Measurements from ENCODE around the gene CYP26B1. TPM values are rescaled to one million over a fixed set of nuclear protein-coding genes. Genes with fewer than 3 reads are reported as not detected.

CYP26B1 gene
- 9.6 to 15.0 TPM (median 12.8 TPM) in 5 replicates for total RNA-seq (2022; extraction: Qiagen RNA extraction; ENCODE audit: low read depth)

GRCh38 chr2:72147303-72147971 lies at the start of gene CYP26B1:
TSS of gene CYP26B1 (minus strand) at chr2:72147862. CDS start at chr2:72147834, 28 bp downstream.

Measured in A549 treated with GW870086 at 1 μM for 4 hours (cell line).